Peyer's patch (tissue), 4 donors: ENCODE results near the gene KRT37.
"Not testable (repeated sequence)": the region's sequence is repeated elsewhere in the genome, so short reads cannot be mapped to it uniquely, and the experiment has no call there.

Source experiments
- POLR2A ChIP-seq, 2 donors: fragments of 450-650 bp; IDR thresholded peaks; one replicate each; pipeline ENCODE4 v1.5.1; 2017; ENCODE audit warnings: antibody characterized with exemption in 2 of 2, mild to moderate bottlenecking in 2 of 2, moderate library complexity in 2 of 2
- TF ChIP-seq, protein P1 (sequence below), 6 experiments: fragments of 450-650 bp in 4 of 6; fragments of 200-600 bp in 2 of 6; sonication (generic) in 1 of 6; IDR thresholded peaks; one replicate each; pipeline ENCODE4 v1.5.1; 2017 to 2019; ENCODE audit warnings: antibody characterized with exemption in 6 of 6, mild to moderate bottlenecking in 3 of 6, moderate library complexity in 1 of 6

DNA sequence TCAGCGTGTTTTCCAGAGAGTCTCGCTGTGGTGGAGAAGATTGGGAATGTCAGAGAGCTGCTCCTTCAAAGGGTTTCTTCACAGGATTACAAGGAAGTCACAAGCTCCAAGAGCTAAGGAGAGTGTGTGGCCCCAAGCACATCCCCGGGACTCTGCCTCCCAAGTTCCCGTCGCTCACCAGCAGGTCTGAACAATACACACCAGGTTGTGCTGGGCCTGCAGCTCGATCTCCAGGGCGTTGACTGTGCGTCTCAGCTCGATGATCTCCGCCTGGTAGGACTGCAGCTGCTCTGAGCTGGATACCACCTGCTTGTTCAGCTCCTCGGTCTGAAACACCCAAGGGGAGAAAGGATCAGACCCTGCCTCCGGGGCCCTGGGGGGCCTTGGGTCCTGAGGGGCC lies 29.3 kb downstream of the KRT37 start:
- TF ChIP-seq, protein P1, sequence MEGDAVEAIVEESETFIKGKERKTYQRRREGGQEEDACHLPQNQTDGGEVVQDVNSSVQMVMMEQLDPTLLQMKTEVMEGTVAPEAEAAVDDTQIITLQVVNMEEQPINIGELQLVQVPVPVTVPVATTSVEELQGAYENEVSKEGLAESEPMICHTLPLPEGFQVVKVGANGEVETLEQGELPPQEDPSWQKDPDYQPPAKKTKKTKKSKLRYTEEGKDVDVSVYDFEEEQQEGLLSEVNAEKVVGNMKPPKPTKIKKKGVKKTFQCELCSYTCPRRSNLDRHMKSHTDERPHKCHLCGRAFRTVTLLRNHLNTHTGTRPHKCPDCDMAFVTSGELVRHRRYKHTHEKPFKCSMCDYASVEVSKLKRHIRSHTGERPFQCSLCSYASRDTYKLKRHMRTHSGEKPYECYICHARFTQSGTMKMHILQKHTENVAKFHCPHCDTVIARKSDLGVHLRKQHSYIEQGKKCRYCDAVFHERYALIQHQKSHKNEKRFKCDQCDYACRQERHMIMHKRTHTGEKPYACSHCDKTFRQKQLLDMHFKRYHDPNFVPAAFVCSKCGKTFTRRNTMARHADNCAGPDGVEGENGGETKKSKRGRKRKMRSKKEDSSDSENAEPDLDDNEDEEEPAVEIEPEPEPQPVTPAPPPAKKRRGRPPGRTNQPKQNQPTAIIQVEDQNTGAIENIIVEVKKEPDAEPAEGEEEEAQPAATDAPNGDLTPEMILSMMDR (IDR thresholded peaks at IDR 0.05): not testable (repeated sequence)
- not testable (repeated sequence) for TF ChIP-seq POLR2A (IDR thresholded peaks at IDR 0.05)
